ENCODE results near the gene CRIM1. TPM values are rescaled to one million over a fixed set of nuclear protein-coding genes. Genes with fewer than 3 reads are reported as not detected.

CRIM1 gene
- total and polyA plus RNA-seq, 2 of the 8 experiments (the other 6 are each of a cell fraction or from before 2014, with no cell fraction given), result 9.4 to 28.4 TPM

- TF ChIP-seq SP2 (IDR thresholded peaks at IDR 0.05; ENCODE audit: low read length) (no peak), PHF8 (conservative IDR thresholded peaks at IDR 0.05; ENCODE audit: low read depth, low read length) (no peak), TAF1 (IDR thresholded peaks at IDR 0.05; ENCODE audit: low read depth, low read length) (no peak), SIRT6 (IDR thresholded peaks at IDR 0.05; ENCODE audit: low read length) (no peak), SIN3A (conservative IDR thresholded peaks at IDR 0.05 in 1 of 2, IDR thresholded peaks at IDR 0.05 in 1 of 2; ENCODE audit: low read depth in 1 of 2, low read length in 2 of 2) (no peak), MAX (IDR thresholded peaks at IDR 0.05) (no peak), TBP (IDR thresholded peaks at IDR 0.05; ENCODE audit: low read depth, low read length) (no peak), EZH2 (IDR thresholded peaks at IDR 0.05; ENCODE audit: low read depth, low read length, severe bottlenecking) (no peak), RBBP5 (IDR thresholded peaks at IDR 0.05; ENCODE audit: borderline replicate concordance, low read depth, low read length) (no peak)
Measured at GRCh38 chr2:36389091-36389564, 33.5 kb downstream of the CRIM1 start (continued).
